ENCODE measurements around the gene MACROH2A2. TPM values are rescaled to one million over a fixed set of nuclear protein-coding genes. Genes with fewer than 3 reads are reported as not detected.

Gene MACROH2A2
- total and polyA plus RNA-seq, 5 donors from 2014 or later: 2.4 to 4.1 (median 3.3) TPM

GRCh38 chr10:70140297-70140696 is 87.7 kb downstream of the MACROH2A2 start:
- no peaks in the 10 kb centered on the region for H3K27me3 Mint-ChIP-seq
- DNase-seq (no peak), ATAC-seq (ENCODE audit: low read depth in 2 of 2) (no peak)
- Histone ChIP-seq H3K27ac (ENCODE audit: insufficient read depth, low read length, poor library complexity, severe bottlenecking) (no peak overlapping the region), H3K4me1 (ENCODE audit: control insufficient read depth, insufficient read depth, low read length, poor library complexity, severe bottlenecking) (peaks cover 13% of the 10 kb centered on the region), H3K27me3 (ENCODE audit: control insufficient read depth, insufficient read depth, low read length) (no peaks in the 10 kb centered on the region), H3K4me3 (ENCODE audit: low read depth, low read length) (no peak overlapping the region), H3K9me3 (ENCODE audit: control insufficient read depth in 2 of 2, low read length in 2 of 2) (no peaks in the 10 kb centered on the region), H3K36me3 (ENCODE audit: control insufficient read depth, insufficient read depth, low read length) (peaks cover 6% of the 10 kb centered on the region)
- no peaks in the 10 kb centered on the region for H3K36me3 Mint-ChIP-seq
- no peaks in the 10 kb centered on the region for H3K9me3 Mint-ChIP-seq
- peaks cover 5 to 37% (median 29%) of the 10 kb centered on the region in 4 donors for H3K4me1 Mint-ChIP-seq
- no peak overlapping the region for H3K27ac Mint-ChIP-seq
- peak overlapping the region in 1 of 4 donors; percentile 57 for H3K4me3 Mint-ChIP-seq

DNA sequence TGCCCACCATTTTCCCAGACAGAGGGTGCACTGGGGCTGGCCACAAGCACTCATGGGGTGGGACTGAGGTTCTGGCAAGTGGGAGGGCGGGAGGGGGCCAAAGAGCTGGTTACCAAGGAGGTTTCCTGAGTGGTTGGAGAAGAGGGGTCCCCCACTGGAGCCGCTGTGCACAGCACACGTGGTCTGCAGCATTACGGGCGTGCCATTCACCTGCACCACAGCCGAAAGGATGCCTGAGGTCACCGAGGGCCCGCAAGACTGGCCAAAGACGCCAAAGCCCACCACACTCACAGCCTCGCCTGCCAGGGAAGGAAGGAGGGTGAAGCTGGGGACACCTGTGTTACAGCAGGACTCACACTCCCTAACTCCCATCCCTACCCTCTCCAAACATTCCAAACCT is 89.9 kb downstream of the MACROH2A2 start:
- Mint-ChIP-seq H3K27ac (peak overlapping the region in 1 of 3 donors; percentile 78), H3K27me3 (no peaks in the 10 kb centered on the region), H3K4me1 (peaks cover 5 to 43% (median 30%) of the 10 kb centered on the region in 4 donors), H3K4me3 (peak overlapping the region in 2 of 4 donors; percentile 54), H3K36me3 (no peaks in the 10 kb centered on the region), H3K9me3 (no peaks in the 10 kb centered on the region)
- no peaks in the 10 kb centered on the region for H3K27me3 ChIP-seq (ENCODE audit: control insufficient read depth, insufficient read depth, low read length)
- no peak for ATAC-seq (ENCODE audit: low read depth in 2 of 2)
- peaks cover 21% of the 10 kb centered on the region for H3K4me1 ChIP-seq (ENCODE audit: control insufficient read depth, insufficient read depth, low read length, poor library complexity, severe bottlenecking)
- H3K4me3 ChIP-seq (ENCODE audit: low read depth, low read length): no peak overlapping the region
- H3K9me3 ChIP-seq (ENCODE audit: control insufficient read depth in 2 of 2, low read length in 2 of 2): no peaks in the 10 kb centered on the region
- H3K27ac ChIP-seq (ENCODE audit: insufficient read depth, low read length, poor library complexity, severe bottlenecking): no peak overlapping the region
- no peak for DNase-seq
- H3K36me3 ChIP-seq (ENCODE audit: control insufficient read depth, insufficient read depth, low read length): peaks cover 6% of the 10 kb centered on the region

DNA sequence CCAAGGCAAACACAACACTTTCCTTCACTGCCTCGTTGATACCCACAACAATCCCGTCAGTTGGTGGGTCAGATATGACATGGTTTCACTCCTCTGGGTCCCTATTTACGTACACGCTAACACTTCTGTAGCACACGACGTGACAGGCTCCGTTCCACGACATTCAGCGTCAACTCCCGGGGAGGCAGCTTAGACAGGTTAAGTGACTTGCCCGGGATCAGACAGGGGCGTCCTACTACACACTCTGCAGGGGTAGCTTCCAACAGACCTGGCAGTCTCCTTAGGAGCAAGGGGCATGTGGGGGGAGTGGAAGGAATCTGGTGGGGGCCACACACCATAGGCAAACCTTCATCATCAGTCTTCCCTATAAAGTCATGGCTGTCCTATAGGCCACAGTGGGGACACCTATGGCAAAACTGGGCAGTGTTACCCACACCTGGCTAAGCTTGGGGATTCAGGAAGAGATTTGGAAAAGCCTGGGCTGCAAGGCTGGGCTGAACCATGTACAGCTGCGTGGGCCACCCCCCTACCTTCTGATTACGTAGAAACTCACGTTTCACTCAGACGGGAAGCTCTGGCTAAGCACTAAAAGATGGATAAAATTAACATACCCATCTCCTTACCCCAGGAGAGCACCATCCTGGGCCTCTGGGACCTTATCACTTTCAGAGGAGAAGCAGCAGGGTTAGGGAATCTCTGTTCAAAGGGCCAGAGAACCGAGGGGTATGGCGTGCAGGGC is 91.9 kb downstream of the MACROH2A2 start:
- peak overlapping the region in 2 of 3 donors; percentile 85 to 97 for H3K27ac Mint-ChIP-seq
- Histone ChIP-seq H3K36me3 (ENCODE audit: control insufficient read depth, insufficient read depth, low read length) (peaks cover 3% of the 10 kb centered on the region), H3K4me1 (ENCODE audit: control insufficient read depth, insufficient read depth, low read length, poor library complexity, severe bottlenecking) (peaks cover 21% of the 10 kb centered on the region), H3K27ac (ENCODE audit: insufficient read depth, low read length, poor library complexity, severe bottlenecking) (peak overlapping the region; percentile 89), H3K27me3 (ENCODE audit: control insufficient read depth, insufficient read depth, low read length) (no peaks in the 10 kb centered on the region), H3K4me3 (ENCODE audit: low read depth, low read length) (peak overlapping the region; percentile 71), H3K9me3 (ENCODE audit: control insufficient read depth in 2 of 2, low read length in 2 of 2) (no peaks in the 10 kb centered on the region)
- H3K4me1 Mint-ChIP-seq: peaks cover 5 to 46% (median 29%) of the 10 kb centered on the region in 4 donors
- DNase-seq (no peak), ATAC-seq (ENCODE audit: low read depth in 2 of 2) (no peak)
- no peaks in the 10 kb centered on the region for H3K27me3 Mint-ChIP-seq
- H3K9me3 Mint-ChIP-seq: no peaks in the 10 kb centered on the region
- peak overlapping the region; percentile 80 to 96 (median 87) for H3K4me3 Mint-ChIP-seq
- H3K36me3 Mint-ChIP-seq: peaks cover under 1% of the 10 kb centered on the region

DNA sequence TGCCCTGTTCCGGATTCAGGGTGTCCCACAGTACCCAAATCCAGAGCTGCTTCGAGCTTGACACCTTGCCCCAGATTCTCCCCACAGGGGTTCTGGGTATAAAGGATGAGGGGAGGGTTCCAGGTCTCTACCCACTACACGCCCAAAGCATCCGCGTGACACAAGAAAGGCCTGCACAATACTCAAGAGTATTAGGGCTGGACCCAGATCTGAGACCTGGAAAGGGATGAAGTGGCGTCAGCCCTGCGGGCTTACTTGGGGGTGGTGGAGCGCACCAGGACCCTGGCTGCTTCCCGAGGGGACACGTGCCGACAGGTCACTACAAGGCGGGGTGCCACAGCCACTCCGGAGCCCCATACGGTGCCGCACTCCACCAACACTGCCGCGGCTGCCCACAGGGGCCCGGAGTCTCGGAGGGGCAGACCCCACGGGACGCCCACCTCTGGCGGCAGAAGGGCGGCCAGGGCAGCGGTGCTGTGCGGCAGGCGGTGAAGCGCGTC is 92.6 kb downstream of the MACROH2A2 start:
- peaks cover 7% of the 10 kb centered on the region for H3K36me3 Mint-ChIP-seq
- H3K4me1 ChIP-seq (ENCODE audit: control insufficient read depth, insufficient read depth, low read length, poor library complexity, severe bottlenecking): peaks cover 21% of the 10 kb centered on the region
- H3K27ac Mint-ChIP-seq: peak overlapping the region in 2 of 3 donors; percentile 85 to 97
- H3K27me3 ChIP-seq (ENCODE audit: control insufficient read depth, insufficient read depth, low read length): no peaks in the 10 kb centered on the region
- DNase-seq: peak in 1 of 3 donors; percentile 20
- H3K9me3 Mint-ChIP-seq: no peaks in the 10 kb centered on the region
- peak overlapping the region; percentile 89 for H3K27ac ChIP-seq (ENCODE audit: insufficient read depth, low read length, poor library complexity, severe bottlenecking)
- H3K27me3 Mint-ChIP-seq: no peaks in the 10 kb centered on the region
- peaks cover 5 to 46% (median 34%) of the 10 kb centered on the region in 4 donors for H3K4me1 Mint-ChIP-seq
- H3K4me3 ChIP-seq (ENCODE audit: low read depth, low read length): peak overlapping the region; percentile 71
- peak in 1 of 2 donors; percentile 1 for ATAC-seq (ENCODE audit: low read depth in 2 of 2)
- peak overlapping the region; percentile 80 to 96 (median 87) for H3K4me3 Mint-ChIP-seq
- no peaks in the 10 kb centered on the region for H3K9me3 ChIP-seq (ENCODE audit: control insufficient read depth in 2 of 2, low read length in 2 of 2)
- peaks cover 2% of the 10 kb centered on the region for H3K36me3 ChIP-seq (ENCODE audit: control insufficient read depth, insufficient read depth, low read length)

- Histone ChIP-seq H3K4me3 (ENCODE audit: low read depth, low read length) (peak overlapping the region; percentile 81), H3K9me3 (ENCODE audit: control insufficient read depth in 2 of 2, low read length in 2 of 2) (no peaks in the 10 kb centered on the region), H3K27ac (ENCODE audit: insufficient read depth, low read length, poor library complexity, severe bottlenecking) (peak overlapping the region; percentile 89), H3K4me1 (ENCODE audit: control insufficient read depth, insufficient read depth, low read length, poor library complexity, severe bottlenecking) (peaks cover 21% of the 10 kb centered on the region), H3K36me3 (ENCODE audit: control insufficient read depth, insufficient read depth, low read length) (peaks cover 9% of the 10 kb centered on the region), H3K27me3 (ENCODE audit: control insufficient read depth, insufficient read depth, low read length) (no peaks in the 10 kb centered on the region)
- peak overlapping the region; percentile 80 to 97 (median 85) for H3K27ac Mint-ChIP-seq
- H3K4me1 Mint-ChIP-seq: peaks cover 5 to 43% (median 33%) of the 10 kb centered on the region in 4 donors
- no peaks in the 10 kb centered on the region for H3K27me3 Mint-ChIP-seq
- H3K36me3 Mint-ChIP-seq: peaks cover 7% of the 10 kb centered on the region
- H3K9me3 Mint-ChIP-seq: no peaks in the 10 kb centered on the region
- peak; percentile 68 to 81 (median 80) for DNase-seq
- H3K4me3 Mint-ChIP-seq: peak overlapping the region; percentile 91 to 98 (median 94)
- peak; percentile 62 to 66 for ATAC-seq (ENCODE audit: low read depth in 2 of 2)
Measured at GRCh38 chr10:70145666-70146488, 93.2 kb downstream of the MACROH2A2 start.

DNA sequence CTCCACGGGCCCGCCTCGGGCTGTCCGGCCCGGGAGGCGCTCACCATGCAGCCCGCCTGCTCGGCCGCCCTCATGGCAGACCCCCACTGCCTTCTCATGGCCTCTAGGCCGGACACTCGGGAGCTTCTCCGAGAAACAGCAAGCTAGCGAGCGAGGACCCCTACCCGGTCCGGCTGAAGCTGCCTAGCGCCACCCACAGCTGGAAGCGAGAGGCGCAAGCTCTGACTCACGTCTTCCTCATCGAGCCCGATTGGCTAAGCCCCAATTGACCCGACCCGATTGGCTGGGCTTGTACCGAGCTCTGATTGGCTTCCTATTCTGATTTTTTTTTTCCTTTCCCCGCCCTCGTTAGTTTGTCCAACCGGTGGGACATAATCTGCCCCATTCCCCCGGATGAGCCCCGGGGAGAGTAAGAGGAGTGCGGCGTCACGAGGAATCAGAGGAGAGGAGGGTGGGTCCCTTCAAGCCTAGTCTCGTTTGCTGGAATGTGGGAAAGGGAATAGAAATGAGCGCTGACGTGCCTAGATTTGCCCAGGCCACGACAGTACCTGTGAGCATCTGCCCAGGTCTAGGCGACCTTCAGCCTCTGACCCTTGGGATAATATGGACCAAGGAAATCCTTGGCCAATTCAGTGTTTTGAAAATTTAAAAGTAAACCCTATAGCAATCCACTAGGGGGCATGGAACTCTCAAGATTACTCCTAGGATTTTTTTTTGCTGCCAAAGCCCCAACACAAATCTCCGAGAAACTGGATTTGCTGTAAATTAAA is 94.0 kb downstream of the MACROH2A2 start, which contains the start of gene TYSND1:
TYSND1 (minus strand) TSS at position 212 of the 770 bp plus-strand sequence; CDS start at position 98, 114 bp downstream.
- peaks cover 21% of the 10 kb centered on the region for H3K4me1 ChIP-seq (ENCODE audit: control insufficient read depth, insufficient read depth, low read length, poor library complexity, severe bottlenecking)
- Mint-ChIP-seq H3K4me1 (peaks cover 9 to 46% (median 33%) of the 10 kb centered on the region in 4 donors), H3K9me3 (no peaks in the 10 kb centered on the region), H3K27ac (peak within 1 kb of the TSS; percentile 89 to 97 (median 97)), H3K27me3 (no peaks in the 10 kb centered on the region), H3K4me3 (peak within 1 kb of the TSS; percentile 91 to 98 (median 94)), H3K36me3 (peaks cover 11% of the 10 kb centered on the region)
- DNase-seq (peak; percentile 90 to 96 (median 92)), ATAC-seq (ENCODE audit: low read depth in 2 of 2) (peak; percentile 85 to 90)
- peaks cover 17% of the 10 kb centered on the region for H3K36me3 ChIP-seq (ENCODE audit: control insufficient read depth, insufficient read depth, low read length)
- H3K27ac ChIP-seq (ENCODE audit: insufficient read depth, low read length, poor library complexity, severe bottlenecking): peak within 1 kb of the TSS; percentile 89
- H3K4me3 ChIP-seq (ENCODE audit: low read depth, low read length): peak within 1 kb of the TSS; percentile 81
- H3K27me3 ChIP-seq (ENCODE audit: control insufficient read depth, insufficient read depth, low read length): no peaks in the 10 kb centered on the region
- H3K9me3 ChIP-seq (ENCODE audit: control insufficient read depth in 2 of 2, low read length in 2 of 2): no peaks in the 10 kb centered on the region

- H3K36me3 Mint-ChIP-seq: peaks cover 17% of the 10 kb centered on the region
- H3K27ac Mint-ChIP-seq: peak overlapping the region; percentile 89 to 97 (median 97)
Measured at GRCh38 chr10:70147259-70147625, 94.6 kb downstream of the MACROH2A2 start.

More at GRCh38 chr10:70147259-70147625, 94.6 kb downstream of the MACROH2A2 start:
- DNase-seq: no peak
- Histone ChIP-seq H3K4me3 (ENCODE audit: low read depth, low read length) (peak overlapping the region; percentile 81), H3K36me3 (ENCODE audit: control insufficient read depth, insufficient read depth, low read length) (peaks cover 23% of the 10 kb centered on the region), H3K27ac (ENCODE audit: insufficient read depth, low read length, poor library complexity, severe bottlenecking) (peak overlapping the region; percentile 89), H3K9me3 (ENCODE audit: control insufficient read depth in 2 of 2, low read length in 2 of 2) (no peaks in the 10 kb centered on the region), H3K27me3 (ENCODE audit: control insufficient read depth, insufficient read depth, low read length) (no peaks in the 10 kb centered on the region), H3K4me1 (ENCODE audit: control insufficient read depth, insufficient read depth, low read length, poor library complexity, severe bottlenecking) (peaks cover 21% of the 10 kb centered on the region)
- Mint-ChIP-seq H3K9me3 (no peaks in the 10 kb centered on the region), H3K27me3 (no peaks in the 10 kb centered on the region), H3K4me3 (peak overlapping the region; percentile 89 to 98 (median 92)), H3K4me1 (peaks cover 6 to 45% (median 31%) of the 10 kb centered on the region in 4 donors)
- no peak for ATAC-seq (ENCODE audit: low read depth in 2 of 2)
